ENCODE results near the gene BLOC1S5. TPM values are rescaled to one million over a fixed set of nuclear protein-coding genes. Genes with fewer than 3 reads are reported as not detected.
"Not testable (repeated sequence)": the region's sequence is repeated elsewhere in the genome, so short reads cannot be mapped to it uniquely, and the experiment has no call there.

The BLOC1S5 gene
- total RNA-seq, 1 donor from 2014 or later = 6.5 TPM

- ATAC-seq = no peak
Observed at GRCh38 chr6:8041913-8042583, 22.1 kb downstream of the BLOC1S5 start.

- not testable (repeated sequence) for ATAC-seq
Observed at GRCh38 chr6:8034107-8034506, 30.1 kb downstream of the BLOC1S5 start.

DNA sequence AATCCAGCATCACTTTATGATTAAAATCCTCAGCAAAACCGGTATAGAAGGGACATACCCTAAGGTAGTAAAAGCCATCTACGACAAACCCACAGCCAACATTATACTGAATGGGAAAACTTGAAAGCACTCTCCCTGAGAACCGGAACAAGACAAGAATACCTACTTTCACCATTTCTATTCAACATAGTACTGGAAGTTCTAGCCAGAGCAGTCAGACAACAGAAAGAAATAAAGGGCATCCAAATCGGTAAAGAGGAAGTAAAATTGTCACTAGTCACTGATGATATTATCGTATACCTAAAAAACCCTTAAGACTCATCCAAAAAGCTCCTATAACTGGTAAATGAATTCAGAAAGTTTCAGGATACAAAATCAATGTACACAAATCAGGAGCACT lies 33.3 kb downstream of the BLOC1S5 start:
- no peak for ATAC-seq

- no peak for ATAC-seq
Observed at GRCh38 chr6:8029243-8029870, 34.8 kb downstream of the BLOC1S5 start.

DNA sequence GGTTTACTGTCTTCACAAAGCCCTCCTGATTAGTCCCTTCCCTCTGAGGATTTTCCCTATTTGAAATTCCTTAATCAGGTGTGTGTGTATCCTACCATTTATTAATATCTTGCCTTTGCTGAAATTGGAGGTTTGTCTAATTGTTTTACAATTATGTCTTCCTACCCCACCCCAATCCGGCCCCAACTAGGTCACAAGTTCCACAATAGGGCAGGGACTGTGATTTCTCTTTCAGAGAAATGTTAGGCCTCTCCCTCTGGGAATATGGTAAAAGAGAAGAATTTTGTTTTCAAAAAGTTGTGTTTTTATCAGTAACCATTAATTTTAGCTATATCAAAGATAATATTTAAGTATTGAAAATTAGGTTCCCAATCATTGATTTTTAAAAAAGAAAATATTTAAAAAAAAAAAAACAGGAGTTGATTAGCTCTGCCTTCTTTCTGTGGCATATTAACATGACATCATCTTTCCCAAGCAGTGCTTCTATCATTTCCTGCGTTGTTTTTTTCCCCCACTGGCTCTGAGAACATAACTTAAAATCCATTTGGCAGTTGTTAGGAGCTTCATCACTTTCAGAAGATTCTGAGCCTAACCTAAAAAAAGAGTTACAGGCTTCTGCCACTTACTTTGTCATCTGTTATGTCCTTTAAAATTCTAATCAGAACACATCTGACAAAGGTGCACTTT lies 36.1 kb downstream of the BLOC1S5 start:
- no peak for ATAC-seq

- no peak for ATAC-seq
Observed at GRCh38 chr6:8026800-8027199, 37.4 kb downstream of the BLOC1S5 start.

DNA sequence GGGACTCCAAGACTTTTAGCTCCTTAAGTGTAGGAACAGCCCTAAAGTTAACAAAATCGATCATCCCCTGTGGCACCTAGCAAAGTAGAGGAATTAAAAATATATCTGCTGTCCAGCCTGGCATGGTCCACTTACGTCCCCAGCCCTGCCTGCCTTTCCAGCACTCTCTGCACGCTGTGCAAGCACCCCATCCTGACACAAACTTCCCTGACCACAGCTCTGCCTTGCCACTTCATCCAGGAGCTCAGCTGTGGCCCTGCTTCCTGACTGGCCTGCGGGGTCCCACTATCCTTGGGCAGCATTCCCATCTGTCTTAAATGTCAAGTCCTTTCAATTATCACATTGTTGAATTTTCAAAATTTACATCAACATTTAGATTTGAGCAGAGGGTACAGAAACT lies 39.0 kb downstream of the BLOC1S5 start:
- no peak for ATAC-seq

DNA sequence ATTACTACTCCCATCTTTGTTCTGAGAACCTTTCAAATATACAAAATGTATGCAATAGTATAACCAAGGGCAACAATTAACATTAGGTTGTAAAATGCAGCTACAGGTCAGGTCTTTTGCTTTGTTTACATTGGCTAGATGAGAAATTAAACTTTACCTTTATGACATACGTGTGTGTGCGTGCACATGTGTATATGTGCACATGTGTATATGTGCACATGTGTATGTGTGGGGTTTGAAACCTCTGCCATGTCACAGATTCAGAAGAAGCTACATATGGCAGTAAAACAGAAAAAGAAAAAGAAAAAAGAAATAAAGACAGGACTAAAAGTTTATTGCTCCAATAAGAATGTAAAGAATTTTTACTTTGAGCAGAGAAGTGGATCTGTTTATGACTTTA lies 40.6 kb downstream of the BLOC1S5 start:
- no peak for ATAC-seq

- no peak for ATAC-seq
Observed at GRCh38 chr6:8020083-8020482, 44.1 kb downstream of the BLOC1S5 start.

DNA sequence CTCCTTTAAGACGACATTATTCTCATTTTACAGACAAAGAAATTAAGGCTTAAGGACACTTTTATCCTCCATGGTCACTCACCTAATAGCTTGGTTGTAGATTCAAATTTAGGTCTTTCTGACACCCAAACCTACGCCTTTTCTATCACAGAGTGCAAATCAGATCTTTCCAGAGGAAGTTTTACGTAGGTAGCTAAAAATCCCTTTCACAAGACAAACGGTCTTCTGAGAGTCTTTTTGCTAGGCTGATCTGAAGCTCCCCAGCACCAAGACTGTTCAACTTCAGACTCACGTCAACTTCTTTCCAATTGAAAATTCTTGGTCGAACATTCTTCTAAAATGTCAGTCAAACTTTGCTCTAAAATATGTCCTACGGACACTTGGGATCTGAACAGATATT lies 46.5 kb downstream of the BLOC1S5 start:
- no peak for ATAC-seq

- no peak for ATAC-seq
Observed at GRCh38 chr6:8017276-8017701, 46.9 kb downstream of the BLOC1S5 start.

GRCh38 chr6:8014947-8015346 lies 49.2 kb downstream of the BLOC1S5 start:
- no peak for ATAC-seq

DNA sequence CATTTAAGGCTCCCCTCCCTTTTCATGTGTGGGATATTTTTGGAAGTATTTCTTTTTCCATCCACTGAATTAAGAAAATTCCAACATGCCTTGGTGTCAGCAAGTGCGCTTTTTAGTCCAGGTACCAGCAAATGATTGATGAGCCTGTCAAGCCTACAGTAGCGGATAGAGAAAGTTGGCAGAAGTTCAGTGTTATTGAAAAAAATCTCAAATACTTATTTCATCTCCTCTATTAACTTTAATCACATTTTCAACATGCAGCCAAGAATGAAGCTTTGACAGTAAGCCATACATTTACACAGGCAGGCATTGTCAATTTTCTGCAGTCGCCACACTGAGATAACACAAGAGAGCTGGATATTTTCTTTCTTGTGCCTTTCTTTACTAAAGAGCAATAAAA lies 50.4 kb downstream of the BLOC1S5 start:
- ATAC-seq = no peak

- ATAC-seq = peak; percentile 56
Observed at GRCh38 chr6:8006208-8006607, 58.0 kb downstream of the BLOC1S5 start.

DNA sequence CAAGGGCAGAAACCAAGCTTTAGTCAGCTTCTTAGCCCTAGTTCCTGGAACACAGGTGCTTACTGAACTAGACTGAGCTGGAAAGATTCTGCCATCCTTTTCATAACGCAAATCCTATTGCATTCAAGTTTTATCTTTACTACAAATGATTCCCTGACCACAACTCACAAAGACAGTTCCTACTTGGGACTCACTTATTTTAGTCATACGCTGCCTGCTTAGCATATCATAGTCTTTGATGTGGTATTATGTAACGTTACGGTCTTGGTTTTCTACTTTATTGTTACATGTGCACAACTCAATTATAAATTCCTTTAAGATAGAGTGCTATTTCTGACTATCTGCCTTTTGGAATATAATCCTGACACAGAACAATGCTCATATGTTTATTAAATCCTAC lies 59.1 kb downstream of the BLOC1S5 start:
- no peak for ATAC-seq

DNA sequence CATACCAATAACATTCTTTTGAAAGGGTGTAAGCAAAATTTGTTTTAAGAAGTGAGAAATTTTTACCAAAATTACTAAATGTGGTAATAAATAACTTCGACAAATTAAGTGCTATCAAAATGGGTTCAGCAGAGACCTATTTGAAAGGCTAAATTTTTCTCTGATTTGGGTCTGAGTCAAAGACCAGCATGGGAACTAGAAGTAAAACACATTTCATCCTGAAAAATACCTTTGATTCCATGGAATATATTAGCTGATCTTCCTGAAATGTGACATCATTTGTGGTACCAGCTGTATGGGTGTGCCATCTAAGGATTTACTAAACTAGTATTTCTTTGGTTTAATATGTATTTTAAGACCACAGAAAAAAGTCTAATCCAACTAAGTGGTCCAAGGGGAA lies 63.6 kb downstream of the BLOC1S5 start:
- no peak for ATAC-seq

GRCh38 chr6:8000188-8000596 lies 64.0 kb downstream of the BLOC1S5 start:
- no peak for ATAC-seq

DNA sequence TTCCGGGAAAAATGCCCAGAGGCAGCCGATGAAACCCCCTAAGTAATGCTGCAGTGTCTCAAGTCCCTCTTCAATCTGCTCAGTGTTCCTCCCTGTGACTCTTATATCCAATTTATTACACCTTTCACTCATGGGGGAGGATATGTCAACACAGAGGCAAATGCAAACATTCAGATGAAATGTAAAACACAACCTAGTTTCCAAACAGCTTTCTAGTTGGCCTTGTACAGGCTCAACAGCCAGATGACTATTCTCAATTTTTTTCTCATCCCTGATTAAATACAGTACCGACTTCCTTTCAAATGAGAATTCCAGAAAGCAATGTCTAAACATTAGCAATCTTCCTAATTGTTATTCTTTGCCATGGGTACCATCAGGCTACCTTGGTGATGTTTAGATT lies 65.0 kb downstream of the BLOC1S5 start:
- ATAC-seq = no peak

GRCh38 chr6:7998103-7998725 lies 66.0 kb downstream of the BLOC1S5 start:
- ATAC-seq = no peak

DNA sequence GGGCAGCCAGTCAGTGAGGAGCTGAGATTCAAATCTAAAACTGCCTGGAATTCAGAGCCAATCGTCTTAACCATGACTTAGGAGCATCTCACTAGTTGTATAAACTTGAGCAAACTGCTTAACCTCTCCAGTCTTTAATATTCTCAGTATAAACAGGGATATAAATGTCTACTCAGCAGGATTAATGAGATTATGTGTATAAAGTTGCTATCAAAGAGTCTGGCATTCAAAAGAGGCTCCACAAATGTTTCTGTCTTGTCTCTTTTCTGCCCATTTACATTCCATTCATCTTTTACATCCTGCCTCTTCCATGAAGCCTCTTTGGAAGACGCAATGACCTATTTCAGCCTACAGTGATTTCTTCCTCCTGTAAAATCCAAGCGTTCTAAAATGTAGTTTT lies 66.9 kb downstream of the BLOC1S5 start:
- ATAC-seq = no peak

GRCh38 chr6:7996538-7997111 lies 67.6 kb downstream of the BLOC1S5 start:
- ATAC-seq = peak; percentile 24

- no peak for ATAC-seq
Observed at GRCh38 chr6:7993952-7994351, 70.2 kb downstream of the BLOC1S5 start.

- ATAC-seq = no peak
Observed at GRCh38 chr6:7993399-7993798, 70.8 kb downstream of the BLOC1S5 start.
